Trophoblast cell (in vitro differentiated cells and primary cell): ENCODE measurements around the gene NIPA2.
"Not testable (repeated sequence)": the region's sequence is repeated elsewhere in the genome, so short reads cannot be mapped to it uniquely, and the experiment has no call there.

Experiments
- DNase-seq, 2 donors: peaks; one replicate each; pipeline ENCODE4 v3.0.0-alpha.2; 2016
- H2AFZ ChIP-seq: 2 replicates; pipeline ENCODE4 v1.6.1; 2013; ENCODE audit warnings: low read length, moderate library complexity, mild to moderate bottlenecking; ENCODE audit not compliant: insufficient read depth, poor library complexity
- H2AK5ac ChIP-seq: 2 replicates; pipeline ENCODE4 v1.6.1; 2013; ENCODE audit warnings: mild to moderate bottlenecking, low read length
- H2BK120ac ChIP-seq: 2 replicates; pipeline ENCODE4 v1.6.1; 2013; ENCODE audit warnings: low read length, mild to moderate bottlenecking, moderate library complexity; ENCODE audit not compliant: insufficient read depth, poor library complexity
- H2BK12ac ChIP-seq: 2 replicates; pipeline ENCODE4 v1.6.1; 2013; ENCODE audit warnings: mild to moderate bottlenecking, low read length, moderate library complexity
- H2BK5ac ChIP-seq: 2 replicates; pipeline ENCODE4 v1.6.1; 2013; ENCODE audit warnings: low read length, low read depth, moderate library complexity, mild to moderate bottlenecking; ENCODE audit not compliant: poor library complexity
- H3K14ac ChIP-seq: 2 replicates; pipeline ENCODE4 v1.6.1; 2013; ENCODE audit warnings: mild to moderate bottlenecking, low read length
- H3K18ac ChIP-seq: 2 replicates; pipeline ENCODE4 v1.6.1; 2013; ENCODE audit warnings: mild to moderate bottlenecking, low read length
- H3K23ac ChIP-seq: 2 replicates; pipeline ENCODE4 v1.6.1; 2013; ENCODE audit warnings: low read length
- H3K27ac ChIP-seq: 2 replicates; pipeline ENCODE4 v1.5.1; 2013; ENCODE audit warnings: low read depth, mild to moderate bottlenecking, inconsistent platforms, low read length, moderate library complexity
- H3K27me3 ChIP-seq: 2 replicates; pipeline ENCODE4 v1.6.1; 2013; ENCODE audit warnings: inconsistent platforms, mild to moderate bottlenecking, low read length, moderate library complexity; ENCODE audit not compliant: insufficient read depth
- H3K36me3 ChIP-seq, 2 experiments: 1 replicate in 1 of 2; 2 replicates in 1 of 2; pipeline ENCODE4 v1.6.1; 2013; ENCODE audit warnings: low read length in 2 of 2, mild to moderate bottlenecking in 2 of 2, moderate library complexity in 1 of 2; ENCODE audit not compliant: insufficient read depth in 2 of 2, control insufficient read depth in 1 of 2
- H3K4ac ChIP-seq: 2 replicates; pipeline ENCODE4 v1.6.1; 2013; ENCODE audit warnings: low read depth, mild to moderate bottlenecking, low read length, moderate library complexity
- H3K4me1 ChIP-seq, 2 experiments: 1 replicate in 1 of 2; 2 replicates in 1 of 2; pipeline ENCODE4 v1.6.1; 2013; ENCODE audit warnings: low read length in 2 of 2, mild to moderate bottlenecking in 2 of 2, moderate library complexity in 1 of 2; ENCODE audit not compliant: insufficient read depth in 2 of 2, control insufficient read depth in 1 of 2
- H3K4me2 ChIP-seq: 2 replicates; pipeline ENCODE4 v1.6.1; 2013; ENCODE audit warnings: inconsistent platforms, mild to moderate bottlenecking, low read length, moderate library complexity
- H3K4me3 ChIP-seq: 2 replicates; pipeline ENCODE4 v1.5.1; 2013; ENCODE audit warnings: mild to moderate bottlenecking, low read depth, low read length, inconsistent platforms
- H3K79me1 ChIP-seq: one replicate; pipeline ENCODE4 v1.6.1; 2013; ENCODE audit warnings: low read length
- H3K79me2 ChIP-seq: 2 replicates; pipeline ENCODE4 v1.6.1; 2013; ENCODE audit warnings: low read length, mild to moderate bottlenecking; ENCODE audit not compliant: control insufficient read depth, insufficient read depth, poor library complexity
- H3K9ac ChIP-seq: 2 replicates; pipeline ENCODE4 v1.6.1; 2013; ENCODE audit warnings: mild to moderate bottlenecking, low read length
- H3K9me3 ChIP-seq: 2 replicates; pipeline ENCODE4 v1.6.1; 2013; ENCODE audit warnings: low read depth, mild to moderate bottlenecking, control low read depth, inconsistent platforms, low read length; ENCODE audit not compliant: insufficient read depth
- H4K12ac ChIP-seq: 2 replicates; pipeline ENCODE4 v1.6.1; 2013; ENCODE audit warnings: low read depth, mild to moderate bottlenecking, low read length, moderate library complexity
- H4K8ac ChIP-seq: 2 replicates; pipeline ENCODE4 v1.6.1; 2013; ENCODE audit warnings: low read depth, mild to moderate bottlenecking, low read length, moderate library complexity
- H4K91ac ChIP-seq: one replicate; pipeline ENCODE4 v1.6.1; 2013; ENCODE audit warnings: low read depth, mild to moderate bottlenecking, low read length, moderate library complexity
- WGBS: extraction: QIAGEN DNeasy Blood & Tissue Kit; methylation state at CpG from one replicate; pipeline ENCODE4 v1.1.7; 2013; ENCODE audit warnings: missing lambda C conversion rate; ENCODE audit not compliant: insufficient read length, insufficient coverage; ENCODE audit errors: extremely low coverage; 5-methylcytosine and 5-hydroxymethylcytosine counted together

NIPA2 gene

GRCh38 chr15:22796079-22796478 lies 42.4 kb upstream of the NIPA2 start:
- no peak overlapping the region for H3K4me2 ChIP-seq
- H3K79me2 ChIP-seq = no peaks in the 10 kb centered on the region
- H4K91ac ChIP-seq = no peak overlapping the region
- H3K9me3 ChIP-seq = peaks cover 2% of the 10 kb centered on the region
- no peak overlapping the region for H3K4me3 ChIP-seq
- no peak overlapping the region for H3K27ac ChIP-seq
- no peak overlapping the region for H2AK5ac ChIP-seq
- H4K12ac ChIP-seq = no peak overlapping the region
- no peak overlapping the region for H2AFZ ChIP-seq
- H3K18ac ChIP-seq = no peak overlapping the region
- DNase-seq = no peak
- no peak overlapping the region for H2BK120ac ChIP-seq
- no peaks in the 10 kb centered on the region for H3K36me3 ChIP-seq
- H2BK12ac ChIP-seq = no peak overlapping the region
- H3K79me1 ChIP-seq = no peaks in the 10 kb centered on the region
- no peaks in the 10 kb centered on the region for H3K27me3 ChIP-seq
- no peak overlapping the region for H3K14ac ChIP-seq
- H2BK5ac ChIP-seq = no peak overlapping the region
- H3K9ac ChIP-seq = no peak overlapping the region
- no peak overlapping the region for H3K23ac ChIP-seq
- no peak overlapping the region for H3K4ac ChIP-seq
- no peak overlapping the region for H4K8ac ChIP-seq
- H3K4me1 ChIP-seq = peaks cover 3 to 5% of the 10 kb centered on the region in 2 experiments

- no peak overlapping the region for H3K14ac ChIP-seq
- no peak overlapping the region for H4K8ac ChIP-seq
- H3K23ac ChIP-seq = no peak overlapping the region
- no peak overlapping the region for H2AK5ac ChIP-seq
- H3K18ac ChIP-seq = no peak overlapping the region
- H3K4me1 ChIP-seq = peaks cover 0 to under 1% of the 10 kb centered on the region in 2 experiments
- H3K27me3 ChIP-seq = no peaks in the 10 kb centered on the region
- no peak for DNase-seq
- no peak overlapping the region for H3K27ac ChIP-seq
- H4K91ac ChIP-seq = no peak overlapping the region
- no peak overlapping the region for H3K9ac ChIP-seq
- H3K4ac ChIP-seq = no peak overlapping the region
- H3K79me1 ChIP-seq = no peaks in the 10 kb centered on the region
- WGBS = 100% methylated on average over 1 of the region's 2 CpGs
- H2BK120ac ChIP-seq = no peak overlapping the region
- H2BK5ac ChIP-seq = no peak overlapping the region
- no peaks in the 10 kb centered on the region for H3K9me3 ChIP-seq
- no peak overlapping the region for H2BK12ac ChIP-seq
- H3K4me2 ChIP-seq = no peak overlapping the region
- H3K4me3 ChIP-seq = no peak overlapping the region
- H3K79me2 ChIP-seq = no peaks in the 10 kb centered on the region
- H3K36me3 ChIP-seq = no peaks in the 10 kb centered on the region
- H4K12ac ChIP-seq = no peak overlapping the region
- no peak overlapping the region for H2AFZ ChIP-seq
Measured at GRCh38 chr15:22799902-22800301, 38.6 kb upstream of the NIPA2 start.

GRCh38 chr15:22803006-22803405 lies 35.5 kb upstream of the NIPA2 start:
- H2BK120ac ChIP-seq, H2AFZ ChIP-seq, H3K36me3 ChIP-seq, H3K79me1 ChIP-seq, H4K8ac ChIP-seq, H4K12ac ChIP-seq, H3K9ac ChIP-seq, H3K27me3 ChIP-seq, H3K18ac ChIP-seq, H3K23ac ChIP-seq, H4K91ac ChIP-seq, H3K4me3 ChIP-seq, H3K9me3 ChIP-seq, H3K79me2 ChIP-seq, H3K14ac ChIP-seq, H2BK12ac ChIP-seq, H2AK5ac ChIP-seq, H3K4me2 ChIP-seq, H2BK5ac ChIP-seq, H3K4me1 ChIP-seq, H3K27ac ChIP-seq, DNase-seq: not testable (repeated sequence)
- peak overlapping the region; percentile 55 for H3K4ac ChIP-seq
- WGBS = no CpG with 5 or more reads among the region's 10 CpGs

- no peak for DNase-seq
- H3K27ac ChIP-seq = no peak overlapping the region
- no peak overlapping the region for H2BK120ac ChIP-seq
- H2AK5ac ChIP-seq = no peak overlapping the region
- WGBS = no CpG with 5 or more reads among the region's 11 CpGs
- H2BK5ac ChIP-seq = no peak overlapping the region
- no peak overlapping the region for H2BK12ac ChIP-seq
- no peak overlapping the region for H4K91ac ChIP-seq
- peaks cover 0 to 2% of the 10 kb centered on the region in 2 experiments for H3K36me3 ChIP-seq
- H3K79me2 ChIP-seq = no peaks in the 10 kb centered on the region
- H3K14ac ChIP-seq = no peak overlapping the region
- no peak overlapping the region for H3K4me3 ChIP-seq
- H2AFZ ChIP-seq = no peak overlapping the region
- no peak overlapping the region for H3K4me2 ChIP-seq
- no peak overlapping the region for H3K9ac ChIP-seq
- no peak overlapping the region for H3K23ac ChIP-seq
- no peaks in the 10 kb centered on the region for H3K4me1 ChIP-seq
- H3K4ac ChIP-seq = no peak overlapping the region
- H4K12ac ChIP-seq = no peak overlapping the region
- no peak overlapping the region for H3K18ac ChIP-seq
- H3K9me3 ChIP-seq = no peaks in the 10 kb centered on the region
- H3K27me3 ChIP-seq = no peaks in the 10 kb centered on the region
- no peaks in the 10 kb centered on the region for H3K79me1 ChIP-seq
- H4K8ac ChIP-seq = no peak overlapping the region
Measured at GRCh38 chr15:22806156-22806555, 32.3 kb upstream of the NIPA2 start.
